Activated T-helper 1 cell treated with anti-CD3 and anti-CD28 coated beads, Interleukin-12 subunit alpha, Interleukin-12 subunit beta, Interleukin-2, Interleukin-4 antibody, amounts not matched to agents 30 ng/mL and 10 ng/mL and 1 ng/mL, durations not matched to agents 14 hours and 24 hours and 36 hours (primary cell): ENCODE measurements around the gene TFPI. TPM values are rescaled to one million over a fixed set of nuclear protein-coding genes. Genes with fewer than 3 reads are reported as not detected.
"Not testable (repeated sequence)": the region's sequence is repeated elsewhere in the genome, so short reads cannot be mapped to it uniquely, and the experiment has no call there.

Source experiments
- DNase-seq: peaks from one replicate; pipeline ENCODE4 v3.0.0; 2021; ENCODE audit warnings: low spot score
- H3K27ac Mint-ChIP-seq: one replicate; pipeline ENCODE4 v1.8.0; 2021; ENCODE audit warnings: mild to moderate bottlenecking, mixed read lengths
- H3K27me3 Mint-ChIP-seq: one replicate; pipeline ENCODE4 v1.8.0; 2022; ENCODE audit warnings: mild to moderate bottlenecking, moderate library complexity, mixed read lengths; ENCODE audit not compliant: insufficient read depth
- H3K36me3 Mint-ChIP-seq: one replicate; pipeline ENCODE4 v1.8.0; 2021; ENCODE audit warnings: low read depth, mixed read lengths
- H3K4me1 Mint-ChIP-seq: one replicate; pipeline ENCODE4 v1.8.0; 2021; ENCODE audit warnings: low read depth, mixed read lengths
- H3K4me3 Mint-ChIP-seq: one replicate; pipeline ENCODE4 v1.8.0; 2021; ENCODE audit warnings: mild to moderate bottlenecking, moderate library complexity, mixed read lengths
- H3K9me3 Mint-ChIP-seq: one replicate; pipeline ENCODE4 v1.8.0; 2021; ENCODE audit warnings: mixed read lengths
- intact Hi-C: fragments of 100-400 bp; cut with micrococcal nuclease; formaldehyde crosslinking; loops from one replicate; pipeline ENCODE4 v1.15.1; 2024
- total RNA-seq: library from RNA; stranded (reverse); gene quantifications from 2 replicates; pipeline ENCODE4 v1.2.3, GENCODE V29; 2022

TFPI gene
- total RNA-seq, 1 donor from 2014 or later: 0.60 TPM

- Mint-ChIP-seq H3K27me3 (no peaks in the 10 kb centered on the region), H3K36me3 (no peaks in the 10 kb centered on the region)
Measured at GRCh38 chr2:187532333-187533120, 21.7 kb downstream of the TFPI start.

GRCh38 chr2:187529977-187530721 lies 24.1 kb downstream of the TFPI start:
- DNase-seq: no peak
- Mint-ChIP-seq H3K9me3 (no peaks in the 10 kb centered on the region), H3K27me3 (no peaks in the 10 kb centered on the region), H3K27ac (no peak overlapping the region), H3K4me3 (no peak overlapping the region), H3K4me1 (no peaks in the 10 kb centered on the region), H3K36me3 (no peaks in the 10 kb centered on the region)
- intact Hi-C loops: no loop called here

More at GRCh38 chr2:187532333-187533120, 21.7 kb downstream of the TFPI start:
- DNase-seq: no peak
- H3K9me3 Mint-ChIP-seq: no peaks in the 10 kb centered on the region
- no peak overlapping the region for H3K27ac Mint-ChIP-seq
- intact Hi-C loops: no loop called here
- H3K4me1 Mint-ChIP-seq: no peaks in the 10 kb centered on the region
- H3K4me3 Mint-ChIP-seq: no peak overlapping the region

- no peaks in the 10 kb centered on the region for H3K36me3 Mint-ChIP-seq
- no peaks in the 10 kb centered on the region for H3K4me1 Mint-ChIP-seq
- no peaks in the 10 kb centered on the region for H3K27me3 Mint-ChIP-seq
- no peak overlapping the region for H3K27ac Mint-ChIP-seq
- H3K9me3 Mint-ChIP-seq: no peaks in the 10 kb centered on the region
- no peak overlapping the region for H3K4me3 Mint-ChIP-seq
- DNase-seq: no peak
- intact Hi-C loops: no loop called here
Measured at GRCh38 chr2:187529248-187529976, 24.8 kb downstream of the TFPI start.

GRCh38 chr2:187528042-187528441 lies 26.2 kb downstream of the TFPI start:
- H3K27me3 Mint-ChIP-seq: no peaks in the 10 kb centered on the region
- no peaks in the 10 kb centered on the region for H3K36me3 Mint-ChIP-seq
- H3K9me3 Mint-ChIP-seq: no peaks in the 10 kb centered on the region
- no peak overlapping the region for H3K27ac Mint-ChIP-seq
- H3K4me1 Mint-ChIP-seq: no peaks in the 10 kb centered on the region
- no peak overlapping the region for H3K4me3 Mint-ChIP-seq
- intact Hi-C loops: no loop called here
- no peak for DNase-seq

- no peak overlapping the region for H3K4me3 Mint-ChIP-seq
Measured at GRCh38 chr2:187527262-187527661, 27.0 kb downstream of the TFPI start.

GRCh38 chr2:187526792-187527191 lies 27.4 kb downstream of the TFPI start:
- intact Hi-C loops: no loop called here
- no peak for DNase-seq
- H3K4me3 Mint-ChIP-seq: no peak overlapping the region

More at GRCh38 chr2:187527262-187527661, 27.0 kb downstream of the TFPI start:
- no peak for DNase-seq
- Mint-ChIP-seq H3K4me1 (no peaks in the 10 kb centered on the region), H3K9me3 (no peaks in the 10 kb centered on the region), H3K36me3 (no peaks in the 10 kb centered on the region), H3K27me3 (peaks cover 1% of the 10 kb centered on the region), H3K27ac (no peak overlapping the region)
- intact Hi-C loops: no loop called here

GRCh38 chr2:187525163-187525900 lies 28.9 kb downstream of the TFPI start:
- intact Hi-C loops: no loop called here
- no peaks in the 10 kb centered on the region for H3K4me1 Mint-ChIP-seq
- no peak overlapping the region for H3K27ac Mint-ChIP-seq
- H3K4me3 Mint-ChIP-seq: no peak overlapping the region
- H3K9me3 Mint-ChIP-seq: no peaks in the 10 kb centered on the region
- DNase-seq: no peak
- H3K36me3 Mint-ChIP-seq: no peaks in the 10 kb centered on the region
- peaks cover 1% of the 10 kb centered on the region for H3K27me3 Mint-ChIP-seq

More at GRCh38 chr2:187526792-187527191, 27.4 kb downstream of the TFPI start:
- H3K27me3 Mint-ChIP-seq: peaks cover 1% of the 10 kb centered on the region
- H3K36me3 Mint-ChIP-seq: no peaks in the 10 kb centered on the region
- no peaks in the 10 kb centered on the region for H3K9me3 Mint-ChIP-seq
- H3K27ac Mint-ChIP-seq: no peak overlapping the region
- H3K4me1 Mint-ChIP-seq: no peaks in the 10 kb centered on the region

- H3K27me3 Mint-ChIP-seq: peaks cover 1% of the 10 kb centered on the region
- H3K36me3 Mint-ChIP-seq: no peaks in the 10 kb centered on the region
- H3K9me3 Mint-ChIP-seq: no peaks in the 10 kb centered on the region
- H3K27ac Mint-ChIP-seq: no peak overlapping the region
- no peaks in the 10 kb centered on the region for H3K4me1 Mint-ChIP-seq
- intact Hi-C loops: no loop called here
- H3K4me3 Mint-ChIP-seq: no peak overlapping the region
- no peak for DNase-seq
Measured at GRCh38 chr2:187523325-187523724, 30.9 kb downstream of the TFPI start.

GRCh38 chr2:187520121-187520624 lies 34.1 kb downstream of the TFPI start:
- no peaks in the 10 kb centered on the region for H3K9me3 Mint-ChIP-seq
- no peak overlapping the region for H3K4me3 Mint-ChIP-seq
- H3K36me3 Mint-ChIP-seq: no peaks in the 10 kb centered on the region
- DNase-seq: no peak
- intact Hi-C loops: no loop called here
- no peak overlapping the region for H3K27ac Mint-ChIP-seq
- peaks cover 1% of the 10 kb centered on the region for H3K27me3 Mint-ChIP-seq
- no peaks in the 10 kb centered on the region for H3K4me1 Mint-ChIP-seq

GRCh38 chr2:187519419-187520120 lies 34.7 kb downstream of the TFPI start:
- no peak for DNase-seq
- Mint-ChIP-seq H3K4me3 (no peak overlapping the region), H3K27ac (no peak overlapping the region), H3K4me1 (no peaks in the 10 kb centered on the region), H3K36me3 (no peaks in the 10 kb centered on the region), H3K9me3 (no peaks in the 10 kb centered on the region), H3K27me3 (peaks cover 1% of the 10 kb centered on the region)
- intact Hi-C loops: no loop called here

GRCh38 chr2:187517750-187518361 lies 36.4 kb downstream of the TFPI start:
- DNase-seq, intact Hi-C loops, H3K4me3 Mint-ChIP-seq, H3K27me3 Mint-ChIP-seq, H3K4me1 Mint-ChIP-seq, H3K27ac Mint-ChIP-seq, H3K36me3 Mint-ChIP-seq, H3K9me3 Mint-ChIP-seq: not testable (repeated sequence)
